ENCODE measurements around the gene ANXA11.

DNA sequence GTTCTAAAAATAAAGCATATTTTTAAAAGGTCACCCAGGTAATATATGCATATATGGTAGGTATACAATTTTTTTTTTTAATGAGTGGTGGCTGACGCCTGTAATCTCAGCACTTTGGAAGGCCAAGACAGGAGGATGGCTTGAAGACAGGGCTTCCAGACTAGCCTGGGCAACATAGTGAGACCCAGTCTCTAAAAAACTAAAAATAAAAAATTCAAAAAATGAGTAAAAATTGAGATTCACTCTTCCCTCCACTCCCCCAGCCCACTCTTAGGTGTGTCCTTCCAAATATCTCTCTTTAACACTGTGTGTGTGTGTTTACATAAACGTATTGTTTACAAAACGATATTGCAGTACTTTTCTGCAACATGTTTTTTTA, 929 bp upstream of the ANXA11 start:
- TF ChIP-seq EP300 (IDR thresholded peaks at IDR 0.05), result no peak
- TF ChIP-seq, protein P1, sequence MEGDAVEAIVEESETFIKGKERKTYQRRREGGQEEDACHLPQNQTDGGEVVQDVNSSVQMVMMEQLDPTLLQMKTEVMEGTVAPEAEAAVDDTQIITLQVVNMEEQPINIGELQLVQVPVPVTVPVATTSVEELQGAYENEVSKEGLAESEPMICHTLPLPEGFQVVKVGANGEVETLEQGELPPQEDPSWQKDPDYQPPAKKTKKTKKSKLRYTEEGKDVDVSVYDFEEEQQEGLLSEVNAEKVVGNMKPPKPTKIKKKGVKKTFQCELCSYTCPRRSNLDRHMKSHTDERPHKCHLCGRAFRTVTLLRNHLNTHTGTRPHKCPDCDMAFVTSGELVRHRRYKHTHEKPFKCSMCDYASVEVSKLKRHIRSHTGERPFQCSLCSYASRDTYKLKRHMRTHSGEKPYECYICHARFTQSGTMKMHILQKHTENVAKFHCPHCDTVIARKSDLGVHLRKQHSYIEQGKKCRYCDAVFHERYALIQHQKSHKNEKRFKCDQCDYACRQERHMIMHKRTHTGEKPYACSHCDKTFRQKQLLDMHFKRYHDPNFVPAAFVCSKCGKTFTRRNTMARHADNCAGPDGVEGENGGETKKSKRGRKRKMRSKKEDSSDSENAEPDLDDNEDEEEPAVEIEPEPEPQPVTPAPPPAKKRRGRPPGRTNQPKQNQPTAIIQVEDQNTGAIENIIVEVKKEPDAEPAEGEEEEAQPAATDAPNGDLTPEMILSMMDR (IDR thresholded peaks at IDR 0.05), result no peak

All from esophagus muscularis mucosa (tissue), 3 donors.